ENCODE results near the gene SMYD3. TPM values are rescaled to one million over a fixed set of nuclear protein-coding genes. Genes with fewer than 3 reads are reported as not detected.
A peak's percentile ranks its signal among the peaks of the same experiment; 100 is the strongest.

Gene SMYD3
- total RNA-seq, 3 donors from 2014 or later, result 16.3 to 18.0 (median 16.4) TPM

DNA sequence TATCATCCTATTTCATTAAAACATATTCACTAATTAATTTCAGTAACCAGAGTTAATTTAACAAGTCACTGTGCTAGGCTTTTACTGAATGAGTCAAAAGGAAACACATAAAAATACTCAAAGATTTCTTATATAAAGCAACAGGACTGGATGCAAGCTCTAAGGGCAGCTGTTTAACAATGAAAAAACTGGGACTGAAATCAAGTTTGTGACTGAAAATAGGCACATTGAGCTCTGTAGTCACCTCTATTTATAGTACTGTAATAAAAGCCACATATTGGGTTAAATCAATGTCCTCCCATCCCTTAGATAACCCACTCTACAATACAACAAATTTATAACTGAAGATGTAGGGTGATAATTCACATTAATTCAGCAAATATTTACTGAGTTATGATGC lies 52.4 kb downstream of the SMYD3 start:
- no peaks in the 10 kb centered on the region for H3K4me1 ChIP-seq (ENCODE audit: low read depth)
- intact Hi-C loops (cut with DNase I, micrococcal nuclease), result no loop called here
- H3K9me3 ChIP-seq, result no peaks in the 10 kb centered on the region
- H3K36me3 ChIP-seq (ENCODE audit: low read depth), result no peaks in the 10 kb centered on the region
- H3K4me3 ChIP-seq, result no peak overlapping the region
- ATAC-seq (no peak), DNase-seq (no peak)
- no peak for TF ChIP-seq CTCF (IDR thresholded peaks at IDR 0.05)

- intact Hi-C loops (cut with DNase I, micrococcal nuclease), result no loop called here
- no peaks in the 10 kb centered on the region for H3K9me3 ChIP-seq
- no peak for ATAC-seq
- peak; percentile 9 for TF ChIP-seq CTCF (IDR thresholded peaks at IDR 0.05)
- H3K36me3 ChIP-seq (ENCODE audit: low read depth), result no peaks in the 10 kb centered on the region
- H3K4me3 ChIP-seq, result no peak overlapping the region
- no peak for DNase-seq
- no peaks in the 10 kb centered on the region for H3K4me1 ChIP-seq (ENCODE audit: low read depth)
These were observed 56.3 kb downstream of the SMYD3 start for GRCh38 chr1:246450611-246451251.

GRCh38 chr1:246448373-246448772 lies 58.7 kb downstream of the SMYD3 start:
- Histone ChIP-seq H3K9me3 (no peaks in the 10 kb centered on the region), H3K36me3 (ENCODE audit: low read depth) (no peaks in the 10 kb centered on the region), H3K4me3 (no peak overlapping the region), H3K4me1 (ENCODE audit: low read depth) (no peaks in the 10 kb centered on the region)
- TF ChIP-seq CTCF (IDR thresholded peaks at IDR 0.05), result no peak
- intact Hi-C loops (cut with DNase I, micrococcal nuclease), result no loop called here
- DNase-seq (no peak), ATAC-seq (no peak)

DNA sequence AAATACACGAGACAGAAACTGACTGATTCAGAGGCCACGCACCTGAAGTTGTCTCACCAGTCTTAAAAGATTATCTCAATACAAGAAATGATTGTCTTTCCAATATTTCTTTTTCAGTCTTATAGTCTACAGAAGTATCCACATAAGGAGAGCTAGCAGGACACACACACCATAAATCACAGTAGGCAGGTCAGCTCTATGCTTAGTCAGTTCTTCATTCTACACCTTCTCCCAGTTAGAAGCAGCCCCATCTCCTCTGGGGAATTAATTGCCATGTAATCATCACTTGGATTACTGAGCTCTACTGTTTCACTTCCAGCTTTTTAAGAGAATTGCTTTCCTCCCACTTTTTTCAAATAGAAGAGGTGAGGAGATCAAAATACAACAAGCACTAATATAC lies 59.6 kb downstream of the SMYD3 start:
- Histone ChIP-seq H3K4me3 (no peak overlapping the region), H3K4me1 (ENCODE audit: low read depth) (no peaks in the 10 kb centered on the region), H3K9me3 (no peaks in the 10 kb centered on the region), H3K36me3 (ENCODE audit: low read depth) (no peaks in the 10 kb centered on the region)
- intact Hi-C loops (cut with DNase I, micrococcal nuclease), result no loop called here
- DNase-seq (no peak), ATAC-seq (no peak)
- no peak for TF ChIP-seq CTCF (IDR thresholded peaks at IDR 0.05)

GRCh38 chr1:246445503-246445902 lies 61.6 kb downstream of the SMYD3 start:
- Histone ChIP-seq H3K36me3 (ENCODE audit: low read depth) (no peaks in the 10 kb centered on the region), H3K9me3 (no peaks in the 10 kb centered on the region), H3K4me3 (no peak overlapping the region), H3K4me1 (ENCODE audit: low read depth) (no peaks in the 10 kb centered on the region)
- ATAC-seq (no peak), DNase-seq (no peak)
- intact Hi-C loops (cut with DNase I, micrococcal nuclease), result no loop called here
- TF ChIP-seq CTCF (IDR thresholded peaks at IDR 0.05), result no peak

DNA sequence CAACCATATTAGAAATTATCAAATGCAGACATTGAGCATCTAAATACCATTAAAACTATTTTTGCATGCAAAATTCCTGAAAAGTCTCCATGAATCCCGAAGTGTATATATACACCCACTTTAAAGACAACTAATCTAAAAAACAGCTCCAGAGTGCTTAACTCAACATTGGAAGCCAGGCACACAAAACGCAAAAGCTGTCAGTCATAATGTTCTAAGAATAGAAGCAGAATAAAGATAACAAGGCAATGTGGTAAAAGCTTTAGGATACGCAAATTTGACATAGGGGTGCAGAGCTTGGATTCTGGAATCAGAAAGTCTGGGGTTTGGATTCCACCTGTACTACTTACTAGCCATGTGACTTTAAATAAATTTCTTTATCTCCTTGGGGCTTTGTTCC lies 62.5 kb downstream of the SMYD3 start:
- DNase-seq (no peak), ATAC-seq (no peak)
- Histone ChIP-seq H3K4me1 (ENCODE audit: low read depth) (no peaks in the 10 kb centered on the region), H3K4me3 (no peak overlapping the region), H3K9me3 (no peaks in the 10 kb centered on the region), H3K36me3 (ENCODE audit: low read depth) (no peaks in the 10 kb centered on the region)
- intact Hi-C loops (cut with DNase I, micrococcal nuclease), result no loop called here
- TF ChIP-seq CTCF (IDR thresholded peaks at IDR 0.05), result no peak

All from mucosa of descending colon (tissue), 3 donors.